Measurements from ENCODE around the gene THSD7A. TPM values are rescaled to one million over a fixed set of nuclear protein-coding genes. Genes with fewer than 3 reads are reported as not detected.

The THSD7A gene
- total and polyA plus RNA-seq, 2 of the 13 experiments (the other 11 are each of a cell fraction or from before 2014, with no cell fraction given), result 0.01 to 0.07 TPM

- H3K4me3 ChIP-seq (replicated peaks in 1 of 3; ENCODE audit: insufficient read depth in 1 of 3, low read depth in 2 of 3, low read length in 3 of 3), result no peak overlapping the region
- H3K9me3 ChIP-seq (ENCODE audit: low read length), result no peaks in the 10 kb centered on the region
- H3K27me3 ChIP-seq (ENCODE audit: control insufficient read depth in 1 of 2, insufficient read depth in 2 of 2, low read length in 2 of 2), result no peaks in the 10 kb centered on the region
- WGBS (ENCODE audit: low lambda C conversion rate), result 0% methylated on average over 1 of the region's 1 CpG
- no peak overlapping the region for H3K9ac ChIP-seq (ENCODE audit: insufficient read depth, low read depth, low read length)
- FAIRE-seq (no peak), DNase-seq (ENCODE audit: low spot score) (no peak), ATAC-seq (no peak)
- H3K79me2 ChIP-seq (ENCODE audit: insufficient read depth, low read length), result no peaks in the 10 kb centered on the region
- in situ Hi-C loops (cut with HindIII; ENCODE audit: extremely low pct_ligation_motif_present, low pct_unique_long_range_greater_than_20kb) (no loop called here), intact Hi-C loops (cut with micrococcal nuclease; ENCODE audit: unreplicated experiment) (no loop called here)
- ChIA-PET CTCF (ENCODE audit: low intra/inter-chr PET ratio, low total read pairs) (no interaction called here), POLR2A (no interaction called here)
- H3K4me2 ChIP-seq (ENCODE audit: low read depth, low read length), result no peak overlapping the region
- no peak overlapping the region for H3K27ac ChIP-seq (ENCODE audit: extremely low read length, insufficient read depth, low read length)
- H4K20me1 ChIP-seq (ENCODE audit: insufficient read depth, low read length), result no peaks in the 10 kb centered on the region
- H2AFZ ChIP-seq (ENCODE audit: low read length), result no peak overlapping the region
- no peaks in the 10 kb centered on the region for H3K4me1 ChIP-seq (ENCODE audit: insufficient read depth, low read length)
- TF ChIP-seq CCAR2 (optimal IDR thresholded peaks at IDR 0.05; ENCODE audit: low read depth, low read length) (no peak), ZBTB44 (CRISPR knock-in tag; IDR thresholded peaks at IDR 0.05) (no peak), ZUFSP (CRISPR knock-in tag; IDR thresholded peaks at IDR 0.05; ENCODE audit: borderline replicate concordance) (no peak), MIER2 (CRISPR knock-in tag; IDR thresholded peaks at IDR 0.05) (no peak), MYNN (CRISPR knock-in tag; IDR thresholded peaks at IDR 0.05; ENCODE audit: low read depth) (no peak), NR2C2 (CRISPR knock-in tag; IDR thresholded peaks at IDR 0.05; ENCODE audit: borderline replicate concordance) (no peak), FOXO1 (CRISPR knock-in tag; IDR thresholded peaks at IDR 0.05) (no peak), SUZ12 (IDR thresholded peaks at IDR 0.05; ENCODE audit: low read depth, low read length) (no peak), HBP1 (CRISPR knock-in tag; IDR thresholded peaks at IDR 0.05; ENCODE audit: low read depth) (no peak), NFYB (CRISPR knock-in tag; IDR thresholded peaks at IDR 0.05) (no peak), ZNF253 (CRISPR knock-in tag; IDR thresholded peaks at IDR 0.05; ENCODE audit: borderline replicate concordance) (no peak), TIGD3 (CRISPR knock-in tag; IDR thresholded peaks at IDR 0.05; ENCODE audit: borderline replicate concordance) (no peak), SNAI1 (CRISPR knock-in tag; IDR thresholded peaks at IDR 0.05; ENCODE audit: borderline replicate concordance) (no peak), HNF1B (CRISPR knock-in tag; IDR thresholded peaks at IDR 0.05) (no peak), SALL2 (CRISPR knock-in tag; IDR thresholded peaks at IDR 0.05) (no peak), NCOR1 (IDR thresholded peaks at IDR 0.05; ENCODE audit: borderline replicate concordance, low read length) (no peak), ZEB1 (IDR thresholded peaks at IDR 0.05; ENCODE audit: insufficient replicate concordance, low read depth) (no peak), ISL2 (CRISPR knock-in tag; IDR thresholded peaks at IDR 0.05) (no peak), NFKB2 (CRISPR knock-in tag; IDR thresholded peaks at IDR 0.05; ENCODE audit: borderline replicate concordance) (no peak)
- no peaks in the 10 kb centered on the region for H3K36me3 ChIP-seq (replicated peaks in 1 of 2; ENCODE audit: control insufficient read depth in 1 of 2, insufficient read depth in 2 of 2, low read length in 2 of 2)
- BruUV-seq (replicated peaks), result no TSS peak
These were observed 117.8 kb downstream of the THSD7A start for GRCh38 chr7:11714205-11714604.
